Activated T-cell treated with anti-CD3 and anti-CD28 coated beads, Interleukin-2, amount 50 U/mL, for 1 hour (primary cell): ENCODE data around the gene ATP8A2.

Experiments used
- DNase-seq: peaks from one replicate; pipeline ENCODE4 v3.0.0-alpha.2; 2020

Gene ATP8A2

GRCh38 chr13:25867038-25867437 is 495.3 kb downstream of the ATP8A2 start:
- DNase-seq = no peak

- DNase-seq = no peak
Observed at GRCh38 chr13:25868490-25868889, 496.7 kb downstream of the ATP8A2 start.

- DNase-seq = no peak
Observed at GRCh38 chr13:25869941-25870340, 498.2 kb downstream of the ATP8A2 start.

GRCh38 chr13:25871389-25872125 is 499.8 kb downstream of the ATP8A2 start:
- DNase-seq = no peak

GRCh38 chr13:25872481-25873241 is 500.9 kb downstream of the ATP8A2 start:
- DNase-seq = no peak

GRCh38 chr13:25873242-25873612 is 501.5 kb downstream of the ATP8A2 start:
- DNase-seq = no peak

- no peak for DNase-seq
Observed at GRCh38 chr13:25874064-25874737, 502.4 kb downstream of the ATP8A2 start.

GRCh38 chr13:25874907-25875306 is 503.1 kb downstream of the ATP8A2 start:
- peak; percentile 53 for DNase-seq

GRCh38 chr13:25876247-25876646 is 504.5 kb downstream of the ATP8A2 start:
- no peak for DNase-seq

- DNase-seq = no peak
Observed at GRCh38 chr13:25879466-25879865, 507.7 kb downstream of the ATP8A2 start.

- DNase-seq = no peak
Observed at GRCh38 chr13:25881136-25881926, 509.6 kb downstream of the ATP8A2 start.

- DNase-seq = no peak
Observed at GRCh38 chr13:25881971-25882451, 510.2 kb downstream of the ATP8A2 start.

- DNase-seq = no peak
Observed at GRCh38 chr13:25882466-25883357, 510.9 kb downstream of the ATP8A2 start.

GRCh38 chr13:25885418-25885817 is 513.6 kb downstream of the ATP8A2 start:
- no peak for DNase-seq

- DNase-seq = no peak
Observed at GRCh38 chr13:25886438-25887214, 514.9 kb downstream of the ATP8A2 start.

- DNase-seq = no peak
Observed at GRCh38 chr13:25887962-25888655, 516.3 kb downstream of the ATP8A2 start.

- DNase-seq = no peak
Observed at GRCh38 chr13:25890671-25891212, 519.0 kb downstream of the ATP8A2 start.

- no peak for DNase-seq
Observed at GRCh38 chr13:25898991-25899390, 527.2 kb downstream of the ATP8A2 start.

- no peak for DNase-seq
Observed at GRCh38 chr13:25899464-25899863, 527.7 kb downstream of the ATP8A2 start.

GRCh38 chr13:25899952-25900351 is 528.2 kb downstream of the ATP8A2 start:
- no peak for DNase-seq
